Left ventricle myocardium inferior (tissue), 1 donor: ENCODE data around the gene EXOC1. TPM values are rescaled to one million over a fixed set of nuclear protein-coding genes. Genes with fewer than 3 reads are reported as not detected.

Experiments used
- DNase-seq: peaks from one replicate; pipeline ENCODE4 v3.0.0-alpha.2; 2020
- H3K27ac ChIP-seq: fragments of 200-600 bp; replicated peaks from 2 replicates; pipeline ENCODE4 v1.8.0; 2021
- H3K27me3 ChIP-seq: fragments of 200-600 bp; 2 replicates; pipeline ENCODE4 v1.8.0; 2021; ENCODE audit warnings: low read depth
- H3K36me3 ChIP-seq: fragments of 200-600 bp; 2 replicates; pipeline ENCODE4 v1.8.0; 2021
- H3K4me1 ChIP-seq: fragments of 200-600 bp; 2 replicates; pipeline ENCODE4 v1.8.0; 2021
- H3K4me3 ChIP-seq: fragments of 200-600 bp; 2 replicates; pipeline ENCODE4 v1.8.0; 2021; ENCODE audit warnings: mild to moderate bottlenecking, moderate library complexity
- H3K9me3 ChIP-seq: fragments of 200-600 bp; replicated peaks from 2 replicates; pipeline ENCODE4 v1.8.0; 2021
- intact Hi-C: fragments of 100-400 bp; cut with micrococcal nuclease; formaldehyde crosslinking; loops from one replicate; pipeline ENCODE4 v1.11.0; 2022
- total RNA-seq: library from RNA; stranded (reverse); fragmentation: NEBNext Ultra II Directional; extraction: Animal tissue kit (Norgen Biotek cat#: 25700); gene quantifications from one replicate; pipeline ENCODE4 v1.2.1, GENCODE V29; 2021
- TF ChIP-seq, protein P1 (sequence below): fragments of 200-600 bp; IDR thresholded peaks from 2 replicates; pipeline ENCODE4 v1.8.0; 2021; ENCODE audit warnings: antibody characterized with exemption, mild to moderate bottlenecking, borderline replicate concordance
- donor health status: DM: no; HTN: yes; CAD: no; lungs with severe emphysema.

Gene EXOC1
- total RNA-seq, 1 donor from 2014 or later: 20.3 TPM

GRCh38 chr4:55906323-55906722 lies 52.9 kb downstream of the EXOC1 start:
- H3K36me3 ChIP-seq: peaks cover 32% of the 10 kb centered on the region

GRCh38 chr4:55906989-55907388 lies 53.5 kb downstream of the EXOC1 start:
- H3K36me3 ChIP-seq: peaks cover 32% of the 10 kb centered on the region
- peaks cover 4% of the 10 kb centered on the region for H3K4me1 ChIP-seq
- H3K9me3 ChIP-seq: no peaks in the 10 kb centered on the region
- DNase-seq: no peak
- H3K27ac ChIP-seq: no peak overlapping the region
- intact Hi-C loops: no loop called here
- TF ChIP-seq, protein P1, sequence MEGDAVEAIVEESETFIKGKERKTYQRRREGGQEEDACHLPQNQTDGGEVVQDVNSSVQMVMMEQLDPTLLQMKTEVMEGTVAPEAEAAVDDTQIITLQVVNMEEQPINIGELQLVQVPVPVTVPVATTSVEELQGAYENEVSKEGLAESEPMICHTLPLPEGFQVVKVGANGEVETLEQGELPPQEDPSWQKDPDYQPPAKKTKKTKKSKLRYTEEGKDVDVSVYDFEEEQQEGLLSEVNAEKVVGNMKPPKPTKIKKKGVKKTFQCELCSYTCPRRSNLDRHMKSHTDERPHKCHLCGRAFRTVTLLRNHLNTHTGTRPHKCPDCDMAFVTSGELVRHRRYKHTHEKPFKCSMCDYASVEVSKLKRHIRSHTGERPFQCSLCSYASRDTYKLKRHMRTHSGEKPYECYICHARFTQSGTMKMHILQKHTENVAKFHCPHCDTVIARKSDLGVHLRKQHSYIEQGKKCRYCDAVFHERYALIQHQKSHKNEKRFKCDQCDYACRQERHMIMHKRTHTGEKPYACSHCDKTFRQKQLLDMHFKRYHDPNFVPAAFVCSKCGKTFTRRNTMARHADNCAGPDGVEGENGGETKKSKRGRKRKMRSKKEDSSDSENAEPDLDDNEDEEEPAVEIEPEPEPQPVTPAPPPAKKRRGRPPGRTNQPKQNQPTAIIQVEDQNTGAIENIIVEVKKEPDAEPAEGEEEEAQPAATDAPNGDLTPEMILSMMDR: no peak
- no peaks in the 10 kb centered on the region for H3K27me3 ChIP-seq
- no peak overlapping the region for H3K4me3 ChIP-seq

More at GRCh38 chr4:55906323-55906722, 52.9 kb downstream of the EXOC1 start:
- H3K9me3 ChIP-seq: no peaks in the 10 kb centered on the region
- peaks cover 4% of the 10 kb centered on the region for H3K4me1 ChIP-seq
- no peak overlapping the region for H3K4me3 ChIP-seq
- no peaks in the 10 kb centered on the region for H3K27me3 ChIP-seq
- no peak overlapping the region for H3K27ac ChIP-seq
- TF ChIP-seq, protein P1: no peak
- intact Hi-C loops: no loop called here
- DNase-seq: no peak

DNA sequence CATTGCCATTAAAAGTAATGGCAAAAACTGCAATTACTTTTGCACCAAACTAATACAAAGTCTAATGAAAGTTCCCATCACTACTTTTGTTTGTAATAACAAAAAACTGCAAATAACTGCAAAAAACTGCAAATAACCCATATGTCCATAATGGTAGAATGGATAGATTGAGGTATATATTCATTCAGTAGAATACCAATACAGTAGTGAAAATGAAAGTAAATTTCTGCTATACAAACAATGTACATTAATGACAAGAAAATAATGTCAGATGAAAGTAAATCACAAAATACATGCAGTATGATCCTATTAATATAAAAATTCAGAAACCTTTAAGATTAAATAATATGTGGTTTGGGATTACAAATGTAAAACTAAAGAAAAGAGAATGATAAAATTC lies 54.0 kb downstream of the EXOC1 start:
- TF ChIP-seq, protein P1: no peak
- Histone ChIP-seq H3K9me3 (no peaks in the 10 kb centered on the region), H3K36me3 (peaks cover 30% of the 10 kb centered on the region), H3K4me3 (no peak overlapping the region), H3K27ac (no peak overlapping the region), H3K27me3 (no peaks in the 10 kb centered on the region), H3K4me1 (peaks cover 4% of the 10 kb centered on the region)
- intact Hi-C loops: no loop called here
- DNase-seq: no peak

DNA sequence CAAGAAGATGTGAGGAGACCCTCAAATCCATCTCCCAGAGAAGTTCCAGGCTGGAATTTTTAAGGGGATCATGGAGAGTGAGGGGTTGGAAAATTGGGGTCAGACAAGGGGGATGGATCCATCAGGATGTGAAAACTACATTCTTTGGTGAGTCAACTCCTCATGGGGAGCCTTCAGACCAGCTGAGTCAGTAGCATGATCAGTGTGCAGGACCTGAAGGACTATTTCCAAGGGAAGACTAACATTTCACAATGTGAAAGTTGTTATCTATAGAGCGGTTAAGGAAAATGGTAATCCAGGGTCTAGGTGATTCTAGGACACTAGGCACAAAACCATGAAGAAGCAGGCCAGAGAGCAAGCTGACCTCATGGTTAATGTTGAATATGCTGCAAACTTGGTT lies 56.7 kb downstream of the EXOC1 start:
- no peaks in the 10 kb centered on the region for H3K27me3 ChIP-seq
- intact Hi-C loops: no loop called here
- no peak for DNase-seq
- peaks cover 11% of the 10 kb centered on the region for H3K36me3 ChIP-seq
- no peaks in the 10 kb centered on the region for H3K9me3 ChIP-seq
- H3K4me1 ChIP-seq: peaks cover 4% of the 10 kb centered on the region
- no peak overlapping the region for H3K4me3 ChIP-seq
- no peak overlapping the region for H3K27ac ChIP-seq
- TF ChIP-seq, protein P1: no peak

- Histone ChIP-seq H3K36me3 (no peaks in the 10 kb centered on the region), H3K4me3 (no peak overlapping the region), H3K27ac (no peak overlapping the region), H3K4me1 (peaks cover 2% of the 10 kb centered on the region), H3K9me3 (no peaks in the 10 kb centered on the region), H3K27me3 (no peaks in the 10 kb centered on the region)
- intact Hi-C loops: no loop called here
- DNase-seq: no peak
- TF ChIP-seq, protein P1: no peak
Measured at GRCh38 chr4:55912249-55912648, 58.8 kb downstream of the EXOC1 start.

DNA sequence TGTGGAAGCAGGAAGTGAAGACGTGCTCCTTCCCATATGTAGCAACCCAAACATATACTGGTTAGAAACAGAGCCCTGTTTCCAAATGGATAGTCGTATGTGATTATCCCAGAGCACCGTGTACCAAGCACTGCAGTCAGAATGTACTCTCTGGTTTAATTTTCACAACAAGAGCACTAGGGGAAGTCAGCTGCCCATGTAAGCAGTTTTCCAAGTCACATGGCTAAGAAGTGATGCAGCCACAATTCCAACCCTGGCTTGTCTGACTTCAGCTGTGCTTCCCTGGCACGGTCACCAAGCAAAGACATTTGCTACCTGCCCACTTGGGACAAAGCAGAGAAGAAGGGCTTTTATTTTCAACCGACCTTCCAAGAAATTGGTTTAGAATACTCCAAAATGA lies 67.1 kb downstream of the EXOC1 start:
- intact Hi-C loops: no loop called here
- no peaks in the 10 kb centered on the region for H3K27me3 ChIP-seq
- DNase-seq: no peak
- no peaks in the 10 kb centered on the region for H3K4me1 ChIP-seq
- no peak overlapping the region for H3K27ac ChIP-seq
- H3K36me3 ChIP-seq: no peaks in the 10 kb centered on the region
- H3K9me3 ChIP-seq: no peaks in the 10 kb centered on the region
- H3K4me3 ChIP-seq: no peak overlapping the region
- TF ChIP-seq, protein P1: no peak
